ENCODE data around the gene RGS13. TPM values are rescaled to one million over a fixed set of nuclear protein-coding genes. Genes with fewer than 3 reads are reported as not detected.
"Not testable (repeated sequence)": the region's sequence is repeated elsewhere in the genome, so short reads cannot be mapped to it uniquely, and the experiment has no call there.

The RGS13 gene
- total RNA-seq, 1 donor from 2014 or later, result not detected

DNA sequence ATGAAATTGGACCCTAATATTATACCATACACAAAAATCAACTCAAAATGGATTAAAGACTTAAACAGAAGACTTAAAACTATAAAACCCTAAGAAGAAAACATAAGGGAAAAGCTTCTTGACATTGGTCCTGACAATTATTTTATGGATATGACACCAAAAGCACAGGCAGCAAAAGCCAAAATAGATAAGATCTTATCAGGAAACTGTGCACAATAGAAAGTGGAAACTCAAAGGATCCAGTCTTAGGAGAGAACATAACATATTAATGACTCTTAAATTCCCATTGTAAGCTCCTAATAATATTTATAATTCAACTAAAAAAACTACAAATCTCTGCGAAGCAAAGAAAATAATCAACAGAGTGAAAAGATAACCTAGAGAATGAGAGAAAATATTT, 39.8 kb downstream of the RGS13 start:
- intact Hi-C loops (cut with micrococcal nuclease), result no loop called here

DNA sequence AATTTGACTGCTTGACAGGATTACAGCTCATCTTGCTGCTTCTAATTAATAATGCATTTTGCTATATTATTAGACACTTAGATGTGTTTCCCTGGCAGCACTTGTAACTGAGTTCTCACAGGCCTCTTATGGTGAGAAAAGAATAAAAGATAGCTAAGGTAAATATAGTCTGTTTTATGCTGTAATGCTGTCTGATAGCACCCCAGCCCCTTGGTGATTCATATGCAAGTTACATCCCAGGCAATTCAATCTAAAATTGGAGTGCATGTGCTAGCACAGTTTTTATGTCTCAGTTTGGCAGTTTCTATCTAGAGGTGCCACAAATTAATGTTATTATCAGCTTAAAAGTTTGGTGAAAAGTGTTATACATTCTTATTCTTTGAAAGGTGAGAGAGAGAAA, 42.2 kb downstream of the RGS13 start:
- intact Hi-C loops (cut with micrococcal nuclease), result no loop called here

DNA sequence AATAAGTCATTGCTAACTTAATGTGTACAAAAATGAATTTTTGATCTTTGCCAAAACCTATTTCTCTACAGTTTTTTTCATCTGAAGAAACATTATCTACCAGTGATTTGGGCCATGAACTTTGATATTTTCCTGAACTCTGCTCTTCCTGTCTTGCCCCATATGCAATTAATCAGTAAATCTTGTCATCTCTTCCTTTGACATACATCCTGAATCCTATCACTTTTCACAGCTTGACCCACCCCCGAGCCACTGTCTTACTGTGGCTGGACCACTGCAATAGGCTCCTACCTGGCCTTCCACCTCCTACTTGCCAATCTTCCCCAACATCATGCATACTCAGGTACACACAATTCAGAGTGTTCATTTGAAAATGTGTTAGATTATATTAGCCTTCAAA, 46.4 kb downstream of the RGS13 start:
- intact Hi-C loops (cut with micrococcal nuclease), result no loop called here

DNA sequence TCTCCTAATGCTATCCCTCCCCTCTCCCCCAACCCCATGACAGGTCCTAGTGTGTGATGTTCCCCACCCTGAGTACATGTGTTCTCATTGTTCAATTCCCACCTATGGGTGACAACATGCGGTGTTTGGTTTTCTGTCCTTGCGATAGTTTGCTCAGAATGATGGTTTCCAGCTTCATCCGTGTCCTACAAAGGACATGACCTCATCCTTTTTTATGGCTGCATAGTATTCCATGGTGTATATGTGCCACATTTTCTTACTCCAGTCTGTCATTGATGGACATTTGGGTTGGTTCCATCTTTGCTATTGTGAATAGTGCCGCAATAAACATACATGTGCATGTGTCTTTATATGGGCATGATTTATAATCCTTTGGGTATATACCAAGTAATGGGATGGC, 47.1 kb downstream of the RGS13 start:
- intact Hi-C loops (cut with micrococcal nuclease), result not testable (repeated sequence)

GRCh38 chr1:192689459-192689858, 53.5 kb downstream of the RGS13 start:
- intact Hi-C loops (cut with micrococcal nuclease), result no loop called here

GRCh38 chr1:192691041-192691440, 55.1 kb downstream of the RGS13 start:
- intact Hi-C loops (cut with micrococcal nuclease), result no loop called here

DNA sequence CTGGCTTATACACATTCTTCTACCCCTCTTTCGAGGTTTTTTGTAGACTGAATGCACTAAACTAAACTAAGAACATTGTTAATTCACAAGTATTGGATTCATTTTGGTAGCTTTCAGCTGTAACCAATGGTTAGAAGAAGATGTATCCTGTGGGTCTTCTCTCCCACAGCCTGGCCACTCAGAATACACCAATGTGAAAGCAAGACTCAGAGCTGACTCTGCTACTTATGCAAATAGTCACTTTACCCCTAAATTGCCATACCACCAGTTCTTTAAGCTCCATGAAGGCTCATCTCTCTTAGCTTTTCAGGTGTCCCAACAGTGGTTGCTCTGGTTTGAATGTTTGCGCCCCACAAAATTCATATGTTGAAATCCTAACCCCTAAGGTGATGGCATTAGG, 60.1 kb downstream of the RGS13 start:
- intact Hi-C loops (cut with micrococcal nuclease), result no loop called here

GRCh38 chr1:192697771-192698170, 61.8 kb downstream of the RGS13 start:
- intact Hi-C loops (cut with micrococcal nuclease), result no loop called here

DNA sequence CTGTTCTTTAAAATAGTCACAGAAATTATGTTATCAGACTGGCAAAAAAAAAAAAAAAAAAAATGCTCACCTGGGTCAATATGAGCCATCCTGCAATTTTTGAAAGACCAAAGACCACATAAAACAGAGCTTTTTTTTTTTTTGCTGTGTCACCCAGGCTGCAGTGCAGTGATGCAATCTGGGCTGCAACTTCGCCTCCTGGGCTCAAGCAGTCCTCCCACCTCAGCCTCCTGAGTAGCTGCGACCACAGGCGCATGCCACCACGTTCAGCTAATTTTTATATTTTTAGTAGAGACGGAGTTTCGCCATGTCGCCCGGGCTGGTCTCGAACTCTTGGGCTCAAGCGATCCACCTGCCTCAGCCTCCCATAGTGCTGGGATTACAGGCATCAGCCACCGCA, 62.8 kb downstream of the RGS13 start:
- intact Hi-C loops (cut with micrococcal nuclease), result no loop called here

DNA sequence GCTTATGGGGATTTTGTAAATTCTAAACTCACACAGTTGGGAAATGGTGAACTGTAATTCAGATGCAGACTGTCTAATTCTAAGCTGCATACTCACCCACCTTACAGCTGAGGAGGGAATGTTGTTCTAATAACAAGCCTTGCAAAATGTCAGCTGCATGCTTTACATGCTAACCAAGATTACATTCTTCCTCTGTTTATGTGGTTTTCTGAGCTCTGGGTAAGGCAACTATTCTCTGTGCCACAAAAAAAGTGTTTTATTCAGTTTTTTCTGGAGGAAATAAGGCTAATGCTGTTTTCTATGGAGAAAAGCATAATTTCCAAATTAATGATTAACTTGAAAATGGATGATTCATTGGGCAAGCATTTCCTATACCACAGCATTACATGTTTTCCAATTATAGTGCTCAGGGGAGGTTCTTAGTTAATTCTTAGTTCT, 64.9 kb downstream of the RGS13 start:
- intact Hi-C loops (cut with micrococcal nuclease), result no loop called here

- intact Hi-C loops (cut with micrococcal nuclease), result no loop called here
Observed at GRCh38 chr1:192702212-192702902, 66.4 kb downstream of the RGS13 start.

GRCh38 chr1:192703283-192704206, 67.6 kb downstream of the RGS13 start:
- intact Hi-C loops (cut with micrococcal nuclease), result no loop called here

- intact Hi-C loops (cut with micrococcal nuclease), result no loop called here
Observed at GRCh38 chr1:192705510-192705909, 69.6 kb downstream of the RGS13 start.

DNA sequence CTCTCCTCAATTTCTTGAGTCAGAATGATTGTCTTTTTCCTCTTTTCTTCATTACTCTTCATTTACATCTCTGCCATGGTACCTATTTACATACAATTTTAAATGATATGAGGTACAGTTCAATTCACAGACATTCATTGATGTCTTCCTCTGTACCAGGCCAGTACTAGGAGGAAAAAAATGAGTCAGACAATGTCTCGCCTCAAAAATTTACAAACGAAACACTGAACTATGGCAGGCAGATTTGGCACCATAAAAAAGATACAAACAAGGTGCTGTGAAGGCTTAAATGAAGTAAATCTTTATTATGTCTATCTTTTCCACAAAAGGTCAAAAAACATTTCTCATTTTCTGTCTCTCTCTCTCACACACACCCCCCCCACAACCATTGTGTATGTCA, 71.0 kb downstream of the RGS13 start:
- intact Hi-C loops (cut with micrococcal nuclease), result no loop called here

DNA sequence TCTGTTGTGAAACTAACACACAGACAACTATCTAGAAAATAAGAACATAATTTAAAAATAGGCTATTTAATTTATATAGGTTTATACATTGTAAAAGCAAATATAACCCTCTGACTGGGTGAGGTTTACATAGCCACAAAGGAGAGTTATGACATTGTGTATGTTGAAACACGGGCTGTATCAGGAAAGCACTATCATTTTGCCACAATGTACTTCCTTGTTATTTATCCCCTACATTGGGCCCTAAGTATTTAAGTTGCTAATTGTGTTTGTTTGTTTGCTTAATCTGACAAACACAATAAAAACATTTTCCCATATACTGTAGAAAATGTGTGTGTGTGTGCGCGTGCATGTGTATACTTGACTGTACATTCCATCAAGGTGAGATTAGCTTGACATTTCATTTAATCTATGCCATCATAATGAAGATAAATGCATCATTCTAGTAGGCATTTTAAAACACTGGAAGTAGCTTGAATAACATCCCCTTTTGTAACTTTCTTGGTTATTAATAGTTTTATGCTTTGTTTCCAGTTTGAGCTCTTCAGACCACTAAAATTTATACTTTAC, 72.1 kb downstream of the RGS13 start:
- intact Hi-C loops (cut with micrococcal nuclease), result no loop called here

DNA sequence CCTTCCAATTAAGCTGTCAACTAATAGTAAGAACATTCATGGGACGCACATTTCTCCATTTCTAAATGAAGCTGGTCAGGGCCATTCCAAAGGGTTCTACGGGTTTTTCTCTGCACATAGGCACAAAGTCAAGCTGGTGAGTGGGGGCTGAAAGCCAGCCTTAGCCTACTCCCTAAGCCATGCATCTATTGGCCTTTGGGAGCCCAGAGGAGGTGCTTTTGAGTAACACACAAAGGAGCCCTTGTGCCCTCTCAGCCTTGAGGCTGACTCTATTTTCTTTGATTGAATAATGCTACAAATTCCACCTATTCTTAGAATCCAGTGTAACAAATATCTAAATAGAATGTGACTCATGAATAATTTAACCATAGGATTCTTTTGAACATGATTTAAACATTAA, 73.6 kb downstream of the RGS13 start:
- intact Hi-C loops (cut with micrococcal nuclease), result no loop called here

Other genes with a start within 250 kb of the RGS13 start
- 25.2 and 27.3 TPM in 2 replicates for gene RGS1, start 60.4 kb upstream of the RGS13 start, total RNA-seq
- gene RGS2, start 172.9 kb downstream of the RGS13 start, total RNA-seq, result 3.6 and 5.2 TPM in 2 replicates

Data from T-helper 1 cell treated with Interleukin-12 subunit alpha and Interleukin-12 subunit beta and Interleukin-4 antibody, amounts not matched to agents 30 ng/mL and 1 ng/mL, for 36 hours (primary cell).